Measurements from ENCODE around the gene GALNT2.

DNA sequence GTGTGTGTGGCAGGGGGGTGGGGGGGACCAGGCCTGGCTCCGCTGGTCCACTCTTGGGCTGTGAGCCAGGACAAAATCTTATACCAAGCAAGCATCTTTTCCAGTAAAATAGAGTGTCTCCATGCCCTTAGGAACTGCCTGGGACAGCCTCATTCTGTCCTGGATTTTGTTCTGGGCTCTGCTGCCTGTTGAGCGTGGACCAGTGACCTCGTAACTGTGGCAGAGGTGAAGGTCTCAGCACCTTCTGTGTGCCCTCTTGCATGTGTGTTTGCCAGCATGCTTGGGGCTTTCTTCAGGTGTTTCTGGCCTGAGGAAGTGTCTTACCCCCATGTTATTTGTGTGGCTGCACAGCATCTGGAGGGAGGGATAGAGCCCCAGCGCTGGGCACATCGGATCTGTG, 45.7 kb downstream of the GALNT2 start:
- no peak for TF ChIP-seq POLR2AphosphoS5 (IDR thresholded peaks at IDR 0.05; ENCODE audit: low read depth, low read length)
- TF ChIP-seq, protein P1, sequence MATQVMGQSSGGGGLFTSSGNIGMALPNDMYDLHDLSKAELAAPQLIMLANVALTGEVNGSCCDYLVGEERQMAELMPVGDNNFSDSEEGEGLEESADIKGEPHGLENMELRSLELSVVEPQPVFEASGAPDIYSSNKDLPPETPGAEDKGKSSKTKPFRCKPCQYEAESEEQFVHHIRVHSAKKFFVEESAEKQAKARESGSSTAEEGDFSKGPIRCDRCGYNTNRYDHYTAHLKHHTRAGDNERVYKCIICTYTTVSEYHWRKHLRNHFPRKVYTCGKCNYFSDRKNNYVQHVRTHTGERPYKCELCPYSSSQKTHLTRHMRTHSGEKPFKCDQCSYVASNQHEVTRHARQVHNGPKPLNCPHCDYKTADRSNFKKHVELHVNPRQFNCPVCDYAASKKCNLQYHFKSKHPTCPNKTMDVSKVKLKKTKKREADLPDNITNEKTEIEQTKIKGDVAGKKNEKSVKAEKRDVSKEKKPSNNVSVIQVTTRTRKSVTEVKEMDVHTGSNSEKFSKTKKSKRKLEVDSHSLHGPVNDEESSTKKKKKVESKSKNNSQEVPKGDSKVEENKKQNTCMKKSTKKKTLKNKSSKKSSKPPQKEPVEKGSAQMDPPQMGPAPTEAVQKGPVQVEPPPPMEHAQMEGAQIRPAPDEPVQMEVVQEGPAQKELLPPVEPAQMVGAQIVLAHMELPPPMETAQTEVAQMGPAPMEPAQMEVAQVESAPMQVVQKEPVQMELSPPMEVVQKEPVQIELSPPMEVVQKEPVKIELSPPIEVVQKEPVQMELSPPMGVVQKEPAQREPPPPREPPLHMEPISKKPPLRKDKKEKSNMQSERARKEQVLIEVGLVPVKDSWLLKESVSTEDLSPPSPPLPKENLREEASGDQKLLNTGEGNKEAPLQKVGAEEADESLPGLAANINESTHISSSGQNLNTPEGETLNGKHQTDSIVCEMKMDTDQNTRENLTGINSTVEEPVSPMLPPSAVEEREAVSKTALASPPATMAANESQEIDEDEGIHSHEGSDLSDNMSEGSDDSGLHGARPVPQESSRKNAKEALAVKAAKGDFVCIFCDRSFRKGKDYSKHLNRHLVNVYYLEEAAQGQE (IDR thresholded peaks at IDR 0.05; ENCODE audit: insufficient read depth in 1 of 2, low read depth in 2 of 2, low read length in 2 of 2), result no peak
